OCI-LY1 (cell line): ENCODE results near the gene EML6.

Experiments
- CTCF ChIP-seq: fragments of 200-600 bp; sonication (generic), shearing (Covaris generic); IDR thresholded peaks from 2 replicates; pipeline ENCODE4 v1.5.1; 2017; ENCODE audit warnings: mild to moderate bottlenecking, antibody characterized with exemption, low read length, moderate library complexity, mixed read lengths
- EZH2 ChIP-seq: fragments of 200-600 bp; sonication (generic), shearing (Covaris generic); IDR thresholded peaks from 2 replicates; pipeline ENCODE4 v1.8.0; 2017; ENCODE audit warnings: borderline replicate concordance, mixed run types, mild to moderate bottlenecking, antibody characterized with exemption, low read length, moderate library complexity, mixed read lengths

GRCh38 chr2:54901224-54901986 lies 177.9 kb downstream of the EML6 start:
- TF ChIP-seq CTCF, result no peak
- no peak for TF ChIP-seq EZH2
